GM12873 (cell line): Measurements from ENCODE around the gene PGAP3.

Experiments used
- TF ChIP-seq, protein P1 (sequence below): IDR thresholded peaks from 2 replicates; pipeline ENCODE4 v1.5.1; 2012; ENCODE audit warnings: low read depth, mild to moderate bottlenecking, moderate library complexity, low read length, control low read depth; ENCODE audit not compliant: insufficient read depth; ENCODE audit errors: missing control alignments

The PGAP3 gene, protein sequence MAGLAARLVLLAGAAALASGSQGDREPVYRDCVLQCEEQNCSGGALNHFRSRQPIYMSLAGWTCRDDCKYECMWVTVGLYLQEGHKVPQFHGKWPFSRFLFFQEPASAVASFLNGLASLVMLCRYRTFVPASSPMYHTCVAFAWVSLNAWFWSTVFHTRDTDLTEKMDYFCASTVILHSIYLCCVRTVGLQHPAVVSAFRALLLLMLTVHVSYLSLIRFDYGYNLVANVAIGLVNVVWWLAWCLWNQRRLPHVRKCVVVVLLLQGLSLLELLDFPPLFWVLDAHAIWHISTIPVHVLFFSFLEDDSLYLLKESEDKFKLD

GRCh38 chr17:39687546-39688474, at the start of gene PGAP3:
Gene PGAP3 (minus strand): TSS chr17:39688057. CDS start chr17:39688014, 43 bp downstream.
- TF ChIP-seq, protein P1, sequence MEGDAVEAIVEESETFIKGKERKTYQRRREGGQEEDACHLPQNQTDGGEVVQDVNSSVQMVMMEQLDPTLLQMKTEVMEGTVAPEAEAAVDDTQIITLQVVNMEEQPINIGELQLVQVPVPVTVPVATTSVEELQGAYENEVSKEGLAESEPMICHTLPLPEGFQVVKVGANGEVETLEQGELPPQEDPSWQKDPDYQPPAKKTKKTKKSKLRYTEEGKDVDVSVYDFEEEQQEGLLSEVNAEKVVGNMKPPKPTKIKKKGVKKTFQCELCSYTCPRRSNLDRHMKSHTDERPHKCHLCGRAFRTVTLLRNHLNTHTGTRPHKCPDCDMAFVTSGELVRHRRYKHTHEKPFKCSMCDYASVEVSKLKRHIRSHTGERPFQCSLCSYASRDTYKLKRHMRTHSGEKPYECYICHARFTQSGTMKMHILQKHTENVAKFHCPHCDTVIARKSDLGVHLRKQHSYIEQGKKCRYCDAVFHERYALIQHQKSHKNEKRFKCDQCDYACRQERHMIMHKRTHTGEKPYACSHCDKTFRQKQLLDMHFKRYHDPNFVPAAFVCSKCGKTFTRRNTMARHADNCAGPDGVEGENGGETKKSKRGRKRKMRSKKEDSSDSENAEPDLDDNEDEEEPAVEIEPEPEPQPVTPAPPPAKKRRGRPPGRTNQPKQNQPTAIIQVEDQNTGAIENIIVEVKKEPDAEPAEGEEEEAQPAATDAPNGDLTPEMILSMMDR, result no peak

- TF ChIP-seq, protein P1, result no peak
These were observed 49.4 kb upstream of the PGAP3 start for GRCh38 chr17:39737206-39737759.

DNA sequence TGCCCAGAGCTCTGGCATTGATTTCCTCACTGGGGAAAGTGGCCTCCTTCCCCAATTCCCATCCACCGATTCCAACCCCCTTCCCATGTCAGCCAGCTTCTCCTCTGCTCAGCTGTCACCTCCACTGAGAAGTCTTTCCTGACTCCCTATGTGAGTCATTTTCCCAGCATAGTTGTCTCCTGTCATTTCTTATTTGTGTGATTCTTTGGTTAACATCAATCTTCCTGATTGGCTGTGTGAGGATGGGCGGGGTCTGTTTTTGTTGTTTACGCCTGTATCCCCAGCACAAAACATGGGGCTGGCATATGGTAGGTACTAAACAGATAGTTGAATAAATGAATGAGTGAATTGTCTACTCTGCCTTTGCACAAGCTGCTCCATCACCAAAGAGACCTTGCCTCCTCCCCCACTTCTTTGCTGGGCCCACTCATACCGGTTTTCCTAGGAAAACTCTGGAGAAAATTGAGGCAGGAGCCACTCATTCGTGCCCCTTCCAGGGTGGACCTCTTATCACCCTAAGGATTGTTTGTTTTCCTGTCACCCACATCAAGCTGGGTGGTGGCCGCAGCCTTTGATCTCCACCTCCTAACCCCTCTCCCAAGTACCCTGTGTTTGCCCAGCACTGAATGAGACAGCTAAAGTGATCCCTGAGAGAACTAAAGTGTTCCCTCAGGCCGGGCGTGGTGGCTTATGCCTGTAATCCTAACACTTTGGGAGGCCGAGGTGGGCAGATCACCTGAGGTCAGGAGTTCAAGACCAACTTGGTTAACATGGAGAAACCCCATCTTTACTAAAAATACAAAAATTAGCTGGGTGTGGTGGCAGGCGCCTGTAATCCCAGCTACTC, 48.7 kb upstream of the PGAP3 start:
- TF ChIP-seq, protein P1, result no peak

DNA sequence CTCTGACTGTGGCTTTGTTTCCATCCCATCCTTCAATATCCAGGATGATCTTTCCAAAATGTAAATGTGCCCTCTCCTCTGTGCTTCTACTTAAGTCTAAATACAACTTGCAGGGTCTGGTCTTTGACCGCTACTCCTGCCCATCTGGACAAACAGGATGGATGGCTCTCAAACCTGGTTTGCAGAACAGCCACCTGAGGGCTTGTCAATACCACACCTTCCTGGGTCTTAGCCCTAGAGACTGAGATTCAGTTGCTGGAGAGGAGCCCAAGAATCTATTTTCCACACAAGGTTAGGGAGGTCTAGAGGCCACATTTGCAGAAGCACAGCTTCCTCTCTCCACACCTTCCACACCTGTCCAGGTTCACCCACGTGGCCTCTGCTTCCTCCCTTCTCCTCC, 48.0 kb upstream of the PGAP3 start:
- TF ChIP-seq, protein P1, result no peak

GRCh38 chr17:39732586-39732985, 44.7 kb upstream of the PGAP3 start:
- TF ChIP-seq, protein P1, result no peak

DNA sequence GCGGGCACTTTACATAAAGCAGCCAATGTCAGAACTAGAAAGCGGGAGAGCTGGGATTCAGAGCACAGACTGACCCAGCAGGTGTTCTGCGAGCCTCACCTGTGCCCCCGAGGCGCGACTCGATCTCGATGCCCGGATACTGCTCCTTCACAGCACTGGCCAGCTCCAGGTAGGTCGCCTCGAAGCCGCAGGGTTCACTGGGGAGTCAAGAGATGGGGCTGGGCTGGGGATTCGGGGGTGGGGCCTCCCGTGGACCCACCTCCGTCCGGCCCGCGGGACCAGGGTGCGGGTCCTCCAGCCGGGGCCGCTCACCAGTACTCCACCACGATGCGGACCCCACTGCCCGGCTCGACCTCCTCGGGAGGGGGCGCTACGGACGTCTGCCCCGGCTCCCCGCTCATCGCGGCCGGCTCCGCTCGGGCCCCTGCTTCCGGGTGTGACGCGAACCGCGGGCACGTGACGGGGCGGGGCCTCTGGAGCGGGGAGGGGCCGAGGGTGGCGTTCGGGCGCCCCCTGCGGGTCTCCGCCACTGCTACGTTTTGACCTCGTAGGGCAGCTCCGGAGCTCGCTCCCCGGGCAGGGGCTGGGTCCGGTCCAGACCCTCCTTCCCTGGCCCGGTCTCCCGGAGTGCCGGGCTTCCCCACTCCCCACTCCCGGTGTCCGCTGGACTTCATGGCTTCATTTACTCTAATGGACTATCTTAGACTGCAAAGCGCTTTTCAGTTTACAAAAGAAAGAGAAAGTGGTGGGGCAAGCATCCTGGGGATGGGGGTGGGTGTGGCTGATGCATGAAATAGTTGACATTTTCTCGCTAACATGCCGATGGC, 42.5 kb upstream of the PGAP3 start, which contains the start of gene MIEN1:
Gene MIEN1 (minus strand): TSS at position 438 of the 827 bp plus-strand sequence. CDS start 37 bp downstream, at position 401.
- TF ChIP-seq, protein P1, result peak; percentile 82
